Measurements from ENCODE around the gene CANT1.
A peak's percentile ranks its signal among the peaks of the same experiment; 100 is the strongest.

CANT1 gene

DNA sequence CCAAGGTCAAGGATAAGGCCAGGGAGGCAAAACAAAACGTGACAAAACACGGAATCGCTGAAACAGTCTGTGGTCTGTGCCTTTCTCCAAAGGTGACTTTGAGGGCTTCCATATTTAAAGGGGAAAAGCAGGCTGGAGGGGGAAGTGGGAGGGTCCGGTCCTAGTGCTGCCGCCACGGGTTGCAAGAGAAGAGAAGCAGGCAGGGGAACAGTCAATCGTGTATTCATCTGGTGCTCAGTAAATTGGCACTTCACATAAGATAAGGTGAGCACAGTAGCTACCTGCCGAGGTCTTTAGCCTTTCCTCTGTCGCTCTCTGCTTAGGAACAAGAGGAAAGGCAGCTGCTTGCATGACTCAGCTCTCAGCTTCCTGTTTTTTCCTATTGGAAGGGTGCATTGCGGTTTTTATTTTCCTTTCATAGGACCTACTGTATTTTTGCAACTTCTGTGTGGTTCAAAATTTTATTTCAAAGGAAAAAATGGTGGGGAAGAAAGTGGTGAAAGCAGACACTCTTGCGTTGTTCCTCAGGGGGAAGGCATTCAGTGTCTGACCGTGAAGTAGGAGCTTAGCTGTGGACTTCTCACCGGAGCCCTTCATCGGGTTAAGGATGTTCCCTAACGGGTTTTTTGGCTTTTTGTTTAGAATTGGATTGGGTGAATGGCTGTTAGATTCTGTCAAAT lies 22.8 kb downstream of the CANT1 start:
- Mint-ChIP-seq H3K36me3 (ENCODE audit: low read depth) (peaks cover 24% of the 10 kb centered on the region), H3K4me3 (peak overlapping the region; percentile 23), H3K4me1 (peaks cover 8% of the 10 kb centered on the region), H3K27ac (no peak overlapping the region), H3K9me3 (no peaks in the 10 kb centered on the region), H3K27me3 (ENCODE audit: low read depth, poor library complexity) (peaks cover 7% of the 10 kb centered on the region)
- DNase-seq, result no peak
- TF ChIP-seq, protein P1, sequence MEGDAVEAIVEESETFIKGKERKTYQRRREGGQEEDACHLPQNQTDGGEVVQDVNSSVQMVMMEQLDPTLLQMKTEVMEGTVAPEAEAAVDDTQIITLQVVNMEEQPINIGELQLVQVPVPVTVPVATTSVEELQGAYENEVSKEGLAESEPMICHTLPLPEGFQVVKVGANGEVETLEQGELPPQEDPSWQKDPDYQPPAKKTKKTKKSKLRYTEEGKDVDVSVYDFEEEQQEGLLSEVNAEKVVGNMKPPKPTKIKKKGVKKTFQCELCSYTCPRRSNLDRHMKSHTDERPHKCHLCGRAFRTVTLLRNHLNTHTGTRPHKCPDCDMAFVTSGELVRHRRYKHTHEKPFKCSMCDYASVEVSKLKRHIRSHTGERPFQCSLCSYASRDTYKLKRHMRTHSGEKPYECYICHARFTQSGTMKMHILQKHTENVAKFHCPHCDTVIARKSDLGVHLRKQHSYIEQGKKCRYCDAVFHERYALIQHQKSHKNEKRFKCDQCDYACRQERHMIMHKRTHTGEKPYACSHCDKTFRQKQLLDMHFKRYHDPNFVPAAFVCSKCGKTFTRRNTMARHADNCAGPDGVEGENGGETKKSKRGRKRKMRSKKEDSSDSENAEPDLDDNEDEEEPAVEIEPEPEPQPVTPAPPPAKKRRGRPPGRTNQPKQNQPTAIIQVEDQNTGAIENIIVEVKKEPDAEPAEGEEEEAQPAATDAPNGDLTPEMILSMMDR (IDR thresholded peaks at IDR 0.05), result no peak

DNA sequence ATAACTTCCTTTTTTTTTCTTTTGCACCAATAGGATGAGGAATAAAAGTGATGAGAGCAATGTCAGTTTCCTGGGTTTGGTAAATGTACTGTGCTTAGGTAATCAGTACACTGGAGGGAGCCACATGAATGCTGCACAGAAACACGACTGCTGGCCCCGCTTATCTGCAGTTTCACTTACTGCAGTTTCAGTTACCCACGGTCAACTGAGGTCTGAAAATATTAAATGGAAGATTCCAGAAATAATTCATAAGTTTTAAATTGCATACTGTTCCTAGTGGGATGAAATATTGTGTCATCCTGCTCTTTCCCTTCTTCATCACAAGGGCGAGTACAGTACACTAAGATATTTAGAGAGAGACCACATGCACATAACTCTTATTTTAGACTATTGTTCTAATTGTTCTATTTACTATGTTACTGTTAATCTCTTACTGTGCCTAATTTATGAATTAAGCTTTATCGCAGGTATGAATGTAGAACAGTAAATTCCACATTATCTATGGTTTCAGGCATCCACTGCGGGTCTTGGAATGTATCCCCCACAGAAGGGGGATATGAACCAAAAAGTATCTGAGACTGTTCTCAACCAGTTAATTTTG lies 23.4 kb downstream of the CANT1 start:
- Mint-ChIP-seq H3K4me3 (peak overlapping the region; percentile 23), H3K4me1 (peaks cover 14% of the 10 kb centered on the region), H3K27ac (no peak overlapping the region), H3K9me3 (no peaks in the 10 kb centered on the region), H3K36me3 (ENCODE audit: low read depth) (peaks cover 19% of the 10 kb centered on the region), H3K27me3 (ENCODE audit: low read depth, poor library complexity) (peaks cover 7% of the 10 kb centered on the region)
- DNase-seq, result no peak
- TF ChIP-seq, protein P1 (IDR thresholded peaks at IDR 0.05), result no peak

DNA sequence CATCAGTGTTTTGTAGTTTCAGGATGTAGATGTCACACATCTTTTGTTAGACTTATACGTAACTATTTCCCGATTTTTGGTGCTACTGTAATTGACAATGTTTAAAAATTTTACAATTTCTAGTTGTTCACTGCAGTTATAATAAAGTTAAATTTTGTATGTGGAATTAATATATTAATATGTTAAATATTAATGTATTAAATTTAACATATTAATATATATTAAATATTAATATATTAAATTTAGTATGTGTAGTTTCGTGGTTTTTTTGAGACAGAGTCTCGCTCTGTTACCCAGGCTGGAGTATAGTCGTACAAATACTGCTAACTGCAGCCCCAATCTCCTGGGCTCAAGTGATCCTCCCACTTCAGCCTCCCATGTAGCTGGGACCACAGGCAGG lies 24.2 kb downstream of the CANT1 start:
- H3K27me3 Mint-ChIP-seq (ENCODE audit: low read depth, poor library complexity), result peaks cover 7% of the 10 kb centered on the region
- no peak for DNase-seq

DNA sequence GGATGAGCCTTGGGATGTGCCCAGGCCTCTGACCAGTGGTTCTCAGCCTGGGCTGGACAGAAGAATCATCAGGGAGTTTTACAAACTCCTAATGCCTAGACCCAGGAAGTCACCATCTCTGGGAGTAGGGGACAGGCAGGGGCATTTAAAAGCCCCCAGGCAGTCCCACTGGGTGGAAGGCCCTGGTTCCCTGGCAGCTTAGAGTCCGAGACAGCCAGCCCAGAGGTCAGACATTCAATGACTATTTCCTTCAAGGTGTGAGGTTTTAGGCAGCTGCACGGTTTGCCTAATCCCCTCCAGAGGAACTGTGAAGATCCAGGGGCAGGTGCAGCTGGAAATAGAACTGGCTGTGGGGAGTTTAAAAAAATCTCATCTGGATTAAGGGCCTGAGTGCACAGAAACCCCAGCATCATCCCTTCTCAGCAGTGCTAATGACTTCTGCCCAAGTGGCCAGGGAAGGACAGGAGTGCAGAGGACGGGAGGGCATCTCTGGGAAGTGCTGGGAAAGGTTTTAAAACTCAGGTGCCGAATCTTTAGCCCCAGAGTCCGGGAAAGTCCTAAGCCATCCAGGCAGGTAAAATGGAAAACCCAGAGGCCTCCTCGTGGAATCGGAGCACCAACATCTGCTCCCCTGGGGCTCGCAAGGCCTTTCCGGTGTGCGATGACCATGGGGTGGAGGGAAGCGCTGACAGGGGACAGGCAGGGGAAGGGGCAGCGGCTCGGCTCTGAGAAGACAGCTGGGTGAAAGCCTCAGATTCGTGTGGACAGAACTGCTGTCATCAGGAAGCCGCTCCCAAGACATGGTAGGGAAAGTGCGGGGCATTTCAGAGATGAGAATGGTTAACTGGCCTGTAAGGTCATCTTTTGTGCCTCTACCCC lies 28.3 kb downstream of the CANT1 start:
- TF ChIP-seq, protein P1 (IDR thresholded peaks at IDR 0.05), result no peak
- Mint-ChIP-seq H3K4me3 (no peak overlapping the region), H3K27me3 (ENCODE audit: low read depth, poor library complexity) (peaks cover 2% of the 10 kb centered on the region), H3K4me1 (peaks cover 25% of the 10 kb centered on the region), H3K27ac (peak overlapping the region; percentile 25), H3K9me3 (no peaks in the 10 kb centered on the region), H3K36me3 (ENCODE audit: low read depth) (no peaks in the 10 kb centered on the region)
- no peak for DNase-seq

More for the DNA sequence above, 24.2 kb downstream of the CANT1 start:
- H3K36me3 Mint-ChIP-seq (ENCODE audit: low read depth), result peaks cover 12% of the 10 kb centered on the region
- TF ChIP-seq, protein P1 (IDR thresholded peaks at IDR 0.05), result no peak
- no peak overlapping the region for H3K27ac Mint-ChIP-seq
- H3K4me1 Mint-ChIP-seq, result peaks cover 16% of the 10 kb centered on the region
- no peaks in the 10 kb centered on the region for H3K9me3 Mint-ChIP-seq
- no peak overlapping the region for H3K4me3 Mint-ChIP-seq

DNA sequence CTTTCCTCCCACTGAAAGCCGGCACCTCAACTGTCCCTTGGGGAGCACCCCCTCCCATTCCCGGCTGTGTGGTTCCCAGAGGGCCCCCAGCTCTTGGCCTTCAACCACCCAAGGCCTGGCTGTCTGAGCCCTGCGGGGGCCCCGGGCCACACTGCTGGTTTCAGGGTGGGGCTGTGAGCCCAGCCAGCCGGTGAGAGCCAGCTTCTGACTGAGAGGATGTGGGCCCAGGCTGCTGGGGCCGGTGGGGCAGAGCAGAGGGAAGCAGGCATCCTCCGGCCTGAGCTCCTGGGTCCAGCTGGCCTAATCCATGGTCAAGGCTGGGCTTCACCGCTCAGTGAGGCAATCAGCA lies 29.0 kb downstream of the CANT1 start:
- DNase-seq, result no peak
- TF ChIP-seq, protein P1 (IDR thresholded peaks at IDR 0.05), result no peak
- H3K4me1 Mint-ChIP-seq, result peaks cover 31% of the 10 kb centered on the region
- no peaks in the 10 kb centered on the region for H3K36me3 Mint-ChIP-seq (ENCODE audit: low read depth)
- no peaks in the 10 kb centered on the region for H3K9me3 Mint-ChIP-seq
- H3K27ac Mint-ChIP-seq, result no peak overlapping the region
- H3K4me3 Mint-ChIP-seq, result no peak overlapping the region
- H3K27me3 Mint-ChIP-seq (ENCODE audit: low read depth, poor library complexity), result peaks cover 2% of the 10 kb centered on the region

Measured in nephron progenitor cell (in vitro differentiated cells).